Effector memory CD8-positive, alpha-beta T cell (primary cell): ENCODE data around the gene MYRF.
A peak's percentile ranks its signal among the peaks of the same experiment; 100 is the strongest.

Experiments
- ATAC-seq: fragments of 150-1000 bp; cut with Tn5 transposase; replicated peaks from 2 replicates; pipeline ENCODE4 v1.10.0; 2021; ENCODE audit warnings: mild to moderate bottlenecking, moderate library complexity
- DNase-seq, 3 experiments: peaks; one replicate each; pipeline ENCODE4 v3.0.0; 2021
- H3K27ac Mint-ChIP-seq, 2 donors: one replicate each; pipeline ENCODE4 v1.8.0; 2022; ENCODE audit warnings: mild to moderate bottlenecking in 2 of 2, mixed read lengths in 2 of 2, moderate library complexity in 2 of 2
- H3K27me3 Mint-ChIP-seq, 2 donors: one replicate each; pipeline ENCODE4 v1.8.0; 2022; ENCODE audit warnings: mixed read lengths in 2 of 2
- H3K36me3 Mint-ChIP-seq: one replicate; pipeline ENCODE4 v1.8.0; 2022; ENCODE audit warnings: mild to moderate bottlenecking, moderate library complexity, mixed read lengths; ENCODE audit not compliant: insufficient read depth
- H3K4me1 Mint-ChIP-seq, 2 donors: one replicate each; pipeline ENCODE4 v1.8.0; 2022; ENCODE audit warnings: low read depth in 2 of 2, mixed read lengths in 2 of 2
- H3K4me3 Mint-ChIP-seq, 2 donors: one replicate each; pipeline ENCODE4 v1.8.0; 2022; ENCODE audit warnings: mild to moderate bottlenecking in 2 of 2, mixed read lengths in 2 of 2, moderate library complexity in 2 of 2
- H3K9me3 Mint-ChIP-seq, 2 donors: one replicate each; pipeline ENCODE4 v1.8.0; 2022; ENCODE audit warnings: mixed read lengths in 2 of 2

Gene MYRF

GRCh38 chr11:61762223-61762615 is 9.8 kb downstream of the MYRF start:
- Mint-ChIP-seq H3K27me3 (peaks cover 8 to 11% of the 10 kb centered on the region in 2 donors), H3K4me3 (no peak overlapping the region), H3K27ac (peak overlapping the region in 1 of 2 donors; percentile 35), H3K9me3 (no peaks in the 10 kb centered on the region), H3K36me3 (peaks cover 4% of the 10 kb centered on the region), H3K4me1 (peaks cover 0 to 4% of the 10 kb centered on the region in 2 donors)
- no peak for ATAC-seq
- no peak for DNase-seq

- Mint-ChIP-seq H3K4me3 (no peak overlapping the region), H3K36me3 (peaks cover 4% of the 10 kb centered on the region), H3K9me3 (no peaks in the 10 kb centered on the region), H3K4me1 (peaks cover 0 to 4% of the 10 kb centered on the region in 2 donors), H3K27ac (no peak overlapping the region), H3K27me3 (peaks cover 8 to 11% of the 10 kb centered on the region in 2 donors)
- no peak for ATAC-seq
- no peak for DNase-seq
Measured at GRCh38 chr11:61762798-61763197, 10.4 kb downstream of the MYRF start.

GRCh38 chr11:61763930-61764605 is 11.6 kb downstream of the MYRF start:
- ATAC-seq = no peak
- H3K4me1 Mint-ChIP-seq = no peaks in the 10 kb centered on the region
- H3K36me3 Mint-ChIP-seq = peaks cover 8% of the 10 kb centered on the region
- H3K27me3 Mint-ChIP-seq = peaks cover 8 to 11% of the 10 kb centered on the region in 2 donors
- no peak overlapping the region for H3K4me3 Mint-ChIP-seq
- no peak overlapping the region for H3K27ac Mint-ChIP-seq
- no peaks in the 10 kb centered on the region for H3K9me3 Mint-ChIP-seq
- DNase-seq = no peak

GRCh38 chr11:61764606-61765260 is 12.3 kb downstream of the MYRF start:
- ATAC-seq = no peak
- Mint-ChIP-seq H3K4me3 (no peak overlapping the region), H3K27me3 (peaks cover 8 to 11% of the 10 kb centered on the region in 2 donors), H3K27ac (no peak overlapping the region), H3K9me3 (no peaks in the 10 kb centered on the region), H3K4me1 (no peaks in the 10 kb centered on the region), H3K36me3 (peaks cover 8% of the 10 kb centered on the region)
- DNase-seq = no peak

- no peaks in the 10 kb centered on the region for H3K4me1 Mint-ChIP-seq
- no peaks in the 10 kb centered on the region for H3K9me3 Mint-ChIP-seq
- H3K4me3 Mint-ChIP-seq = no peak overlapping the region
- peaks cover 8 to 11% of the 10 kb centered on the region in 2 donors for H3K27me3 Mint-ChIP-seq
- DNase-seq (no peak), ATAC-seq (no peak)
- peaks cover 8% of the 10 kb centered on the region for H3K36me3 Mint-ChIP-seq
- H3K27ac Mint-ChIP-seq = no peak overlapping the region
Measured at GRCh38 chr11:61765550-61766253, 13.3 kb downstream of the MYRF start.

- Mint-ChIP-seq H3K27ac (no peak overlapping the region), H3K27me3 (peaks cover 8 to 10% of the 10 kb centered on the region in 2 donors), H3K36me3 (peaks cover 8% of the 10 kb centered on the region), H3K9me3 (no peaks in the 10 kb centered on the region), H3K4me1 (peaks cover 0 to 2% of the 10 kb centered on the region in 2 donors), H3K4me3 (no peak overlapping the region)
- DNase-seq (no peak), ATAC-seq (no peak)
Measured at GRCh38 chr11:61766353-61766841, 14.0 kb downstream of the MYRF start.

GRCh38 chr11:61768376-61769076 is 16.1 kb downstream of the MYRF start:
- Mint-ChIP-seq H3K9me3 (no peaks in the 10 kb centered on the region), H3K4me1 (peaks cover 4 to 14% of the 10 kb centered on the region in 2 donors), H3K27me3 (no peaks in the 10 kb centered on the region), H3K27ac (no peak overlapping the region), H3K36me3 (peaks cover 6% of the 10 kb centered on the region), H3K4me3 (no peak overlapping the region)
- DNase-seq (no peak), ATAC-seq (no peak)

- Mint-ChIP-seq H3K4me1 (peaks cover 4 to 14% of the 10 kb centered on the region in 2 donors), H3K4me3 (no peak overlapping the region), H3K9me3 (no peaks in the 10 kb centered on the region), H3K27me3 (no peaks in the 10 kb centered on the region), H3K27ac (no peak overlapping the region), H3K36me3 (peaks cover 6% of the 10 kb centered on the region)
- ATAC-seq = no peak
- DNase-seq = no peak
Measured at GRCh38 chr11:61769169-61769920, 16.9 kb downstream of the MYRF start.

GRCh38 chr11:61769946-61770683 is 17.7 kb downstream of the MYRF start:
- no peak for ATAC-seq
- peaks cover 9 to 20% of the 10 kb centered on the region in 2 donors for H3K4me1 Mint-ChIP-seq
- no peak for DNase-seq
- no peak overlapping the region for H3K4me3 Mint-ChIP-seq
- H3K9me3 Mint-ChIP-seq = no peaks in the 10 kb centered on the region
- H3K27me3 Mint-ChIP-seq = no peaks in the 10 kb centered on the region
- peaks cover 6% of the 10 kb centered on the region for H3K36me3 Mint-ChIP-seq
- H3K27ac Mint-ChIP-seq = no peak overlapping the region

- H3K27me3 Mint-ChIP-seq = no peaks in the 10 kb centered on the region
- no peak for ATAC-seq
- H3K36me3 Mint-ChIP-seq = peaks cover 6% of the 10 kb centered on the region
- peaks cover 20 to 32% of the 10 kb centered on the region in 2 donors for H3K4me1 Mint-ChIP-seq
- H3K27ac Mint-ChIP-seq = peak overlapping the region in 1 of 2 donors; percentile 80
- DNase-seq = no peak
- peak overlapping the region in 1 of 2 donors; percentile 36 for H3K4me3 Mint-ChIP-seq
- H3K9me3 Mint-ChIP-seq = no peaks in the 10 kb centered on the region
Measured at GRCh38 chr11:61771195-61771894, 18.9 kb downstream of the MYRF start.

GRCh38 chr11:61771985-61772455 is 19.6 kb downstream of the MYRF start:
- peaks cover 12% of the 10 kb centered on the region for H3K36me3 Mint-ChIP-seq
- peak overlapping the region in 1 of 2 donors; percentile 36 for H3K4me3 Mint-ChIP-seq
- no peaks in the 10 kb centered on the region for H3K9me3 Mint-ChIP-seq
- no peak overlapping the region for H3K27ac Mint-ChIP-seq
- ATAC-seq = no peak
- no peaks in the 10 kb centered on the region for H3K27me3 Mint-ChIP-seq
- no peak for DNase-seq
- peaks cover 27 to 38% of the 10 kb centered on the region in 2 donors for H3K4me1 Mint-ChIP-seq
